Panc1 (cell line): Measurements from ENCODE around the gene DAB2IP.

Experiments used
- POLR2AphosphoS5 ChIP-seq: IDR thresholded peaks from 2 replicates; pipeline ENCODE4 v1.6.1; 2012; ENCODE audit warnings: mild to moderate bottlenecking, low read depth, low read length, moderate library complexity
- REST ChIP-seq, 2 experiments: IDR thresholded peaks; 2 replicates each; pipeline ENCODE4 v1.6.1; 2011 to 2012; ENCODE audit warnings: low read depth in 2 of 2, control low read depth in 1 of 2, low read length in 1 of 2, mild to moderate bottlenecking in 1 of 2, moderate library complexity in 1 of 2; ENCODE audit not compliant: insufficient read depth in 1 of 2
- TF ChIP-seq, protein P1 (sequence below): fragments of 450-650 bp; IDR thresholded peaks from 2 replicates; pipeline ENCODE4 v1.5.1; 2017; ENCODE audit warnings: mild to moderate bottlenecking

- no peak for TF ChIP-seq POLR2AphosphoS5
- TF ChIP-seq, protein P1, sequence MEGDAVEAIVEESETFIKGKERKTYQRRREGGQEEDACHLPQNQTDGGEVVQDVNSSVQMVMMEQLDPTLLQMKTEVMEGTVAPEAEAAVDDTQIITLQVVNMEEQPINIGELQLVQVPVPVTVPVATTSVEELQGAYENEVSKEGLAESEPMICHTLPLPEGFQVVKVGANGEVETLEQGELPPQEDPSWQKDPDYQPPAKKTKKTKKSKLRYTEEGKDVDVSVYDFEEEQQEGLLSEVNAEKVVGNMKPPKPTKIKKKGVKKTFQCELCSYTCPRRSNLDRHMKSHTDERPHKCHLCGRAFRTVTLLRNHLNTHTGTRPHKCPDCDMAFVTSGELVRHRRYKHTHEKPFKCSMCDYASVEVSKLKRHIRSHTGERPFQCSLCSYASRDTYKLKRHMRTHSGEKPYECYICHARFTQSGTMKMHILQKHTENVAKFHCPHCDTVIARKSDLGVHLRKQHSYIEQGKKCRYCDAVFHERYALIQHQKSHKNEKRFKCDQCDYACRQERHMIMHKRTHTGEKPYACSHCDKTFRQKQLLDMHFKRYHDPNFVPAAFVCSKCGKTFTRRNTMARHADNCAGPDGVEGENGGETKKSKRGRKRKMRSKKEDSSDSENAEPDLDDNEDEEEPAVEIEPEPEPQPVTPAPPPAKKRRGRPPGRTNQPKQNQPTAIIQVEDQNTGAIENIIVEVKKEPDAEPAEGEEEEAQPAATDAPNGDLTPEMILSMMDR: no peak
- TF ChIP-seq REST (IDR thresholded peaks at IDR 0.05; ENCODE audit: insufficient read depth in 1 of 2, low read depth in 2 of 2, low read length in 1 of 2): no peak
Measured at GRCh38 chr9:121660367-121660766, 8.9 kb downstream of the DAB2IP start.
